HEK293 (cell line): ENCODE results near the gene PPP1R9B.

Source experiments
- CTCF ChIA-PET: fragments of 350-600 bp; formaldehyde crosslinking; extraction: SDS; loops from one replicate; lab custom pipeline; 2021; ENCODE audit warnings: antibody characterized with exemption; lab: Yijun Ruan, JAX
- POLR2A ChIA-PET: fragments of 300-600 bp; formaldehyde crosslinking; extraction: SDS; loops from one replicate; lab custom pipeline; 2020; ENCODE audit warnings: antibody characterized with exemption, inconsistent platforms; lab: Yijun Ruan, JAX
- H3K27ac ChIP-seq: fragments of 200-500 bp; sonication (Bioruptor generic); 2 replicates; pipeline ENCODE4 v1.5.1; 2014; ENCODE audit warnings: low read depth, low read length, control low read depth, inconsistent platforms; ENCODE audit errors: extremely low read depth
- H3K36me3 ChIP-seq, 2 experiments: fragments of 200-500 bp in 1 of 2; sonication (Bioruptor generic) in 1 of 2; 1 replicate in 1 of 2; 2 replicates in 1 of 2; pipeline ENCODE4 v1.5.1; 2014 to 2017; ENCODE audit warnings: inconsistent platforms in 2 of 2, low read length in 2 of 2; ENCODE audit not compliant: control insufficient read depth in 2 of 2, insufficient read depth in 1 of 2
- H3K4me1 ChIP-seq: fragments of 200-500 bp; sonication (Bioruptor generic); 2 replicates; pipeline ENCODE4 v1.5.1; 2014; ENCODE audit warnings: mild to moderate bottlenecking, low read length, inconsistent platforms; ENCODE audit not compliant: control insufficient read depth, insufficient read depth
- H3K4me3 ChIP-seq: 2 replicates; pipeline ENCODE4 v1.5.1; 2011; ENCODE audit warnings: low read depth, mild to moderate bottlenecking, control low read depth, low read length, moderate library complexity
- H3K9me3 ChIP-seq: fragments of 200-500 bp; sonication (Bioruptor generic); 2 replicates; pipeline ENCODE4 v1.5.1; 2014; ENCODE audit warnings: low read depth, low read length, inconsistent platforms; ENCODE audit not compliant: control insufficient read depth, insufficient read depth
- HOXD13 ChIP-seq: sonication (generic); formaldehyde crosslinking; IDR thresholded peaks from 2 replicates; pipeline ENCODE4 v1.8.0; 2022; ENCODE audit warnings: missing genetic modification reagents, borderline replicate concordance
- WT1 ChIP-seq: fragments of 450-650 bp; formaldehyde crosslinking; IDR thresholded peaks from 2 replicates; pipeline ENCODE4 v1.5.1; 2016; ENCODE audit warnings: missing biosample characterization, missing genetic modification characterization
- ZBTB20 ChIP-seq: fragments of 450-650 bp; formaldehyde crosslinking; IDR thresholded peaks from 2 replicates; pipeline ENCODE4 v1.5.1; 2016; ENCODE audit warnings: missing biosample characterization, missing genetic modification characterization
- ZFP41 ChIP-seq: fragments of 450-650 bp; formaldehyde crosslinking; IDR thresholded peaks from 2 replicates; pipeline ENCODE4 v1.5.1; 2016; ENCODE audit warnings: missing biosample characterization, missing genetic modification characterization, borderline replicate concordance
- ZNF169 ChIP-seq: fragments of 450-650 bp; formaldehyde crosslinking; IDR thresholded peaks from 2 replicates; pipeline ENCODE4 v1.5.1; 2016; ENCODE audit warnings: missing biosample characterization, missing genetic modification characterization
- ZNF2 ChIP-seq: fragments of 450-650 bp; formaldehyde crosslinking; IDR thresholded peaks from 2 replicates; pipeline ENCODE4 v1.5.1; 2016; ENCODE audit warnings: missing biosample characterization, missing genetic modification characterization
- ZNF214 ChIP-seq: fragments of 450-650 bp; formaldehyde crosslinking; IDR thresholded peaks from 2 replicates; pipeline ENCODE4 v1.5.1; 2017; ENCODE audit warnings: missing biosample characterization, mild to moderate bottlenecking, missing genetic modification characterization, borderline replicate concordance
- ZNF324 ChIP-seq: fragments of 450-650 bp; formaldehyde crosslinking; IDR thresholded peaks from 2 replicates; pipeline ENCODE4 v1.5.1; 2016; ENCODE audit warnings: missing biosample characterization, missing genetic modification characterization
- ZNF530 ChIP-seq: fragments of 450-650 bp; formaldehyde crosslinking; IDR thresholded peaks from 2 replicates; pipeline ENCODE4 v1.5.1; 2016; ENCODE audit warnings: low read depth, missing biosample characterization, missing genetic modification characterization
- ZNF558 ChIP-seq: fragments of 450-650 bp; formaldehyde crosslinking; IDR thresholded peaks from 2 replicates; pipeline ENCODE4 v1.5.1; 2016; ENCODE audit warnings: missing biosample characterization, missing genetic modification characterization
- ZNF623 ChIP-seq: fragments of 450-650 bp; formaldehyde crosslinking; IDR thresholded peaks from 2 replicates; pipeline ENCODE4 v1.5.1; 2016; ENCODE audit warnings: missing biosample characterization, missing genetic modification characterization
- ZNF707 ChIP-seq: fragments of 450-650 bp; formaldehyde crosslinking; IDR thresholded peaks from 2 replicates; pipeline ENCODE4 v1.5.1; 2016; ENCODE audit warnings: missing biosample characterization, missing genetic modification characterization
- ZNF837 ChIP-seq: fragments of 450-650 bp; formaldehyde crosslinking; IDR thresholded peaks from 2 replicates; pipeline ENCODE4 v1.5.1; 2016; ENCODE audit warnings: missing biosample characterization, missing genetic modification characterization
- TF ChIP-seq, protein P1 (sequence below): fragments of 450-650 bp; formaldehyde crosslinking; IDR thresholded peaks from 2 replicates; pipeline ENCODE4 v1.5.1; 2016; ENCODE audit warnings: missing biosample characterization, missing genetic modification characterization
- TF ChIP-seq, protein P2 (sequence below): fragments of 450-650 bp; formaldehyde crosslinking; IDR thresholded peaks from 2 replicates; pipeline ENCODE4 v1.5.1; 2016; ENCODE audit warnings: missing biosample characterization, missing genetic modification characterization
- TF ChIP-seq, protein P3 (sequence below): fragments of 450-650 bp; IDR thresholded peaks from 2 replicates; pipeline ENCODE4 v1.5.1; 2018; ENCODE audit warnings: missing biosample characterization, missing genetic modification characterization
- TF ChIP-seq, protein P4 (sequence below): fragments of 450-650 bp; formaldehyde crosslinking; IDR thresholded peaks from 2 replicates; pipeline ENCODE4 v1.5.1; 2016; ENCODE audit warnings: missing biosample characterization, missing genetic modification characterization

Gene PPP1R9B

DNA sequence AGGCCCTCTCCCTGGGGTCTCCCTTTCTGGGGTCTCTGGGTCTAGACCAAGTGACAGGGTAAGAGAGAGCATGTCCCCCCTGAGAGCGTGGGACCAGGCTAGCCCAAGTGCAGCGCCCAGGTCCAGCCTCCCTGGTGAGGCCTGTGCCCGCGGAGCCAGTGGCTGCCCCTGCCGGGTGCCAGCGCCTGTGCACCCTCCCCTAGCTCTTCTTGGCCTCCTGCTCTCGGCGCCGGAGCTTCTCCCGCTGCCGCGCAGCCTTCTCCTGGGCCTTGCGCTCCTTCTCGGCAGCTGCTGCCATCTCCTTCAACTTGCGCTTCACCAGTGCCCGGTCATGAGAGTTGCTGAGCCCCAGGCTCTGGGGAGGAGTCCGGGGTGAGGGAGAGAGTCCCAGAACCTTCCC, 37.8 kb downstream of the PPP1R9B start:
- CTCF ChIA-PET = interaction anchor here (0.6 to 5.2 kb wide), 9 partner anchors 11 to 159 kb away, joined by 3 to 51 read pairs (median 6); partner anchors contain the start of gene PDK2
- Histone ChIP-seq H3K27ac (no peak overlapping the region), H3K9me3 (no peaks in the 10 kb centered on the region), H3K36me3 (peaks cover 0 to 37% of the 10 kb centered on the region in 2 experiments; a peak in 1 of 3 replicates), H3K4me3 (no peak overlapping the region), H3K4me1 (no peaks in the 10 kb centered on the region)
- TF ChIP-seq ZNF214 = no peak
- TF ChIP-seq ZFP41 (tag by site-specific recombination) = no peak
- TF ChIP-seq ZNF530 (tag by site-specific recombination) = no peak
- TF ChIP-seq ZNF623 (tag by site-specific recombination) = no peak
- no peak for TF ChIP-seq HOXD13 (CRISPR knock-in tag)
- TF ChIP-seq WT1 (tag by site-specific recombination) = no peak
- no peak for TF ChIP-seq ZNF2
- TF ChIP-seq ZBTB20 (tag by site-specific recombination) = no peak
- TF ChIP-seq ZNF169 = no peak
- TF ChIP-seq, protein P1, sequence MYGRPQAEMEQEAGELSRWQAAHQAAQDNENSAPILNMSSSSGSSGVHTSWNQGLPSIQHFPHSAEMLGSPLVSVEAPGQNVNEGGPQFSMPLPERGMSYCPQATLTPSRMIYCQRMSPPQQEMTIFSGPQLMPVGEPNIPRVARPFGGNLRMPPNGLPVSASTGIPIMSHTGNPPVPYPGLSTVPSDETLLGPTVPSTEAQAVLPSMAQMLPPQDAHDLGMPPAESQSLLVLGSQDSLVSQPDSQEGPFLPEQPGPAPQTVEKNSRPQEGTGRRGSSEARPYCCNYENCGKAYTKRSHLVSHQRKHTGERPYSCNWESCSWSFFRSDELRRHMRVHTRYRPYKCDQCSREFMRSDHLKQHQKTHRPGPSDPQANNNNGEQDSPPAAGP (tag by site-specific recombination) = no peak
- TF ChIP-seq ZNF558 (tag by site-specific recombination) = no peak
- no peak for TF ChIP-seq ZNF324 (tag by site-specific recombination)
- TF ChIP-seq, protein P2, sequence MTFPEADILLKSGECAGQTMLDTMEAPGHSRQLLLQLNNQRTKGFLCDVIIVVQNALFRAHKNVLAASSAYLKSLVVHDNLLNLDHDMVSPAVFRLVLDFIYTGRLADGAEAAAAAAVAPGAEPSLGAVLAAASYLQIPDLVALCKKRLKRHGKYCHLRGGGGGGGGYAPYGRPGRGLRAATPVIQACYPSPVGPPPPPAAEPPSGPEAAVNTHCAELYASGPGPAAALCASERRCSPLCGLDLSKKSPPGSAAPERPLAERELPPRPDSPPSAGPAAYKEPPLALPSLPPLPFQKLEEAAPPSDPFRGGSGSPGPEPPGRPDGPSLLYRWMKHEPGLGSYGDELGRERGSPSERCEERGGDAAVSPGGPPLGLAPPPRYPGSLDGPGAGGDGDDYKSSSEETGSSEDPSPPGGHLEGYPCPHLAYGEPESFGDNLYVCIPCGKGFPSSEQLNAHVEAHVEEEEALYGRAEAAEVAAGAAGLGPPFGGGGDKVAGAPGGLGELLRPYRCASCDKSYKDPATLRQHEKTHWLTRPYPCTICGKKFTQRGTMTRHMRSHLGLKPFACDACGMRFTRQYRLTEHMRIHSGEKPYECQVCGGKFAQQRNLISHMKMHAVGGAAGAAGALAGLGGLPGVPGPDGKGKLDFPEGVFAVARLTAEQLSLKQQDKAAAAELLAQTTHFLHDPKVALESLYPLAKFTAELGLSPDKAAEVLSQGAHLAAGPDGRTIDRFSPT (tag by site-specific recombination) = no peak
- TF ChIP-seq ZNF837 = no peak
- no peak for TF ChIP-seq ZNF707
- TF ChIP-seq, protein P3, sequence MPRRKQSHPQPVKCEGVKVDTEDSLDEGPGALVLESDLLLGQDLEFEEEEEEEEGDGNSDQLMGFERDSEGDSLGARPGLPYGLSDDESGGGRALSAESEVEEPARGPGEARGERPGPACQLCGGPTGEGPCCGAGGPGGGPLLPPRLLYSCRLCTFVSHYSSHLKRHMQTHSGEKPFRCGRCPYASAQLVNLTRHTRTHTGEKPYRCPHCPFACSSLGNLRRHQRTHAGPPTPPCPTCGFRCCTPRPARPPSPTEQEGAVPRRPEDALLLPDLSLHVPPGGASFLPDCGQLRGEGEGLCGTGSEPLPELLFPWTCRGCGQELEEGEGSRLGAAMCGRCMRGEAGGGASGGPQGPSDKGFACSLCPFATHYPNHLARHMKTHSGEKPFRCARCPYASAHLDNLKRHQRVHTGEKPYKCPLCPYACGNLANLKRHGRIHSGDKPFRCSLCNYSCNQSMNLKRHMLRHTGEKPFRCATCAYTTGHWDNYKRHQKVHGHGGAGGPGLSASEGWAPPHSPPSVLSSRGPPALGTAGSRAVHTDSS (tag by site-specific recombination) = no peak
- TF ChIP-seq, protein P4, sequence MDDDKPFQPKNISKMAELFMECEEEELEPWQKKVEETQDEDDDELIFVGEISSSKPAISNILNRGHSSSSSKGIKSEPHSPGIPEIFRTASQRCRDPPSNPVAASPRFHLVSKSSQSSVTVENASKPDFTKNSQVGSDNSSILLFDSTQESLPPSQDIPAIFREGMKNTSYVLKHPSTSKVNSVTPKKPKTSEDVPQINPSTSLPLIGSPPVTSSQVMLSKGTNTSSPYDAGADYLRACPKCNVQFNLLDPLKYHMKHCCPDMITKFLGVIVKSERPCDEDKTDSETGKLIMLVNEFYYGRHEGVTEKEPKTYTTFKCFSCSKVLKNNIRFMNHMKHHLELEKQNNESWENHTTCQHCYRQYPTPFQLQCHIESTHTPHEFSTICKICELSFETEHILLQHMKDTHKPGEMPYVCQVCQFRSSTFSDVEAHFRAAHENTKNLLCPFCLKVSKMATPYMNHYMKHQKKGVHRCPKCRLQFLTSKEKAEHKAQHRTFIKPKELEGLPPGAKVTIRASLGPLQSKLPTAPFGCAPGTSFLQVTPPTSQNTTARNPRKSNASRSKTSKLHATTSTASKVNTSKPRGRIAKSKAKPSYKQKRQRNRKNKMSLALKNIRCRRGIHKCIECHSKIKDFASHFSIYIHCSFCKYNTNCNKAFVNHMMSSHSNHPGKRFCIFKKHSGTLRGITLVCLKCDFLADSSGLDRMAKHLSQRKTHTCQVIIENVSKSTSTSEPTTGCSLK (tag by site-specific recombination) = no peak
- POLR2A ChIA-PET = interaction anchor here (1.2 to 1.9 kb wide), 5 partner anchors 10 to 87 kb away, joined by 3 to 6 read pairs (median 4); partner anchors contain the start of gene PDK2
